H1 (cell line): ENCODE measurements around the gene TSHR. TPM values are rescaled to one million over a fixed set of nuclear protein-coding genes. Genes with fewer than 3 reads are reported as not detected.

Experiments used
- CTCF ChIA-PET: fragments of 300-600 bp; sonication (Branson Sonifier 250); formaldehyde crosslinking; loops from one replicate; lab custom pipeline; 2021; ENCODE audit not compliant: partially characterized antibody; lab: Charles Lee
- POLR2A ChIA-PET: fragments of 300-600 bp; sonication (Branson Sonifier 250); formaldehyde crosslinking; loops from one replicate; lab custom pipeline; 2021; ENCODE audit warnings: inconsistent platforms; ENCODE audit not compliant: partially characterized antibody; lab: Charles Lee
- DNase-seq, 2 experiments: peaks; one replicate each; pipeline versions ENCODE4 v3.0.0 to v3.0.0-alpha.2; 2010 to 2022; ENCODE audit warnings: low spot score in 2 of 2, low read depth in 1 of 2, mixed read lengths in 1 of 2
- FAIRE-seq: peaks from 2 replicates; lab custom pipeline; 2011; peaks lifted over from hg19 to GRCh38; lab: Jason Lieb, UNC
- H2AFZ ChIP-seq: 2 replicates; pipeline ENCODE4 v1.8.1; 2012; ENCODE audit warnings: low read length, inconsistent platforms
- H2AK5ac ChIP-seq: 2 replicates; pipeline ENCODE4 v1.6.1; 2013; ENCODE audit warnings: low read depth, low read length
- H2BK120ac ChIP-seq: replicated peaks from 2 replicates; pipeline ENCODE3; 2013; ENCODE audit warnings: low read depth, low read length, inconsistent platforms
- H2BK12ac ChIP-seq: 2 replicates; pipeline ENCODE4 v1.6.1; 2013; ENCODE audit warnings: low read depth, low read length
- H2BK15ac ChIP-seq: 2 replicates; pipeline ENCODE4 v1.6.1; 2013; ENCODE audit warnings: low read length
- H2BK20ac ChIP-seq: 2 replicates; pipeline ENCODE4 v1.6.1; 2013; ENCODE audit warnings: low read length
- H2BK5ac ChIP-seq: 2 replicates; pipeline ENCODE4 v1.6.1; 2013; ENCODE audit warnings: low read depth, low read length
- H3K14ac ChIP-seq: 2 replicates; pipeline ENCODE4 v1.6.1; 2013; ENCODE audit warnings: inconsistent platforms; ENCODE audit not compliant: insufficient read length
- H3K18ac ChIP-seq: 2 replicates; pipeline ENCODE4 v1.6.1; 2013; ENCODE audit warnings: low read length; ENCODE audit errors: extremely low read depth
- H3K23ac ChIP-seq: 2 replicates; pipeline ENCODE4 v1.6.1; 2013; ENCODE audit warnings: inconsistent platforms; ENCODE audit not compliant: insufficient read length
- H3K23me2 ChIP-seq: 2 replicates; pipeline ENCODE4 v1.6.1; 2013; ENCODE audit warnings: low read depth, low read length
- H3K27ac ChIP-seq: 2 replicates; pipeline ENCODE4 v1.6.1; 2011; ENCODE audit warnings: low read depth, low read length, inconsistent platforms
- H3K27me3 ChIP-seq, 4 experiments: replicated peaks in 1 of 4; 1 replicate in 1 of 4; 2 replicates in 3 of 4; pipeline versions ENCODE4 v1.6.1 to v1.8.1; 2011 to 2013; ENCODE audit warnings: low read length in 3 of 4, mild to moderate bottlenecking in 3 of 4, inconsistent platforms in 2 of 4, mixed read lengths in 2 of 4, moderate library complexity in 1 of 4; ENCODE audit not compliant: control insufficient read depth in 3 of 4, insufficient read depth in 3 of 4; ENCODE audit errors: extremely low read depth in 1 of 4
- H3K36me3 ChIP-seq, 4 experiments: 2 replicates each; pipeline versions ENCODE4 v1.6.1 to v1.8.1; 2011 to 2013; ENCODE audit warnings: mild to moderate bottlenecking in 4 of 4, low read length in 3 of 4, moderate library complexity in 2 of 4, control low read depth in 1 of 4, inconsistent platforms in 1 of 4; ENCODE audit not compliant: insufficient read depth in 4 of 4, control insufficient read depth in 2 of 4
- H3K4ac ChIP-seq: replicated peaks from 2 replicates; pipeline ENCODE3; 2013; ENCODE audit warnings: low read length, low read depth, mixed read lengths, inconsistent platforms; ENCODE audit not compliant: insufficient read length
- H3K4me1 ChIP-seq, 4 experiments: replicated peaks in 1 of 4; 1 replicate in 1 of 4; 2 replicates in 3 of 4; pipeline versions ENCODE4 v1.6.1 to v1.8.1; 2011 to 2013; ENCODE audit warnings: low read length in 3 of 4, inconsistent platforms in 2 of 4, mixed read lengths in 1 of 4; ENCODE audit not compliant: insufficient read depth in 4 of 4, control insufficient read depth in 3 of 4
- H3K4me2 ChIP-seq, 2 experiments: 2 replicates each; pipeline versions ENCODE4 v1.6.1 to v1.8.1; 2011 to 2013; ENCODE audit warnings: low read depth in 2 of 2, low read length in 2 of 2, control low read depth in 1 of 2, inconsistent platforms in 1 of 2, mild to moderate bottlenecking in 1 of 2; ENCODE audit not compliant: insufficient read depth in 1 of 2
- H3K4me3 ChIP-seq, 4 experiments: fragments of 200-600, 300-600 bp in 1 of 4; sonication (generic), shearing (Covaris generic), sonication (Bioruptor Twin) in 1 of 4; 2 replicates each; pipeline versions ENCODE4 v1.5.1 to v1.8.1; 2011 to 2016; ENCODE audit warnings: low read length in 4 of 4, low read depth in 3 of 4, control low read depth in 2 of 4, inconsistent platforms in 2 of 4, mild to moderate bottlenecking in 2 of 4, mixed read lengths in 1 of 4, moderate library complexity in 1 of 4; ENCODE audit not compliant: insufficient read depth in 2 of 4; ENCODE audit errors: extremely low read depth in 1 of 4
- H3K56ac ChIP-seq: replicated peaks from 2 replicates; pipeline ENCODE3; 2013; ENCODE audit warnings: low read depth, mild to moderate bottlenecking, mixed read lengths, low read length, inconsistent platforms; ENCODE audit not compliant: insufficient read length
- H3K79me1 ChIP-seq: 2 replicates; pipeline ENCODE4 v1.6.1; 2013; ENCODE audit warnings: low read depth, low read length, control low read depth
- H3K79me2 ChIP-seq, 2 experiments: 2 replicates each; pipeline versions ENCODE4 v1.6.1 to v1.8.1; 2012 to 2013; ENCODE audit warnings: low read length in 2 of 2, mild to moderate bottlenecking in 2 of 2, inconsistent platforms in 1 of 2; ENCODE audit not compliant: insufficient read depth in 2 of 2, control insufficient read depth in 1 of 2
- H3K9ac ChIP-seq, 4 experiments: replicated peaks in 1 of 4; 1 replicate in 1 of 4; 2 replicates in 3 of 4; pipeline versions ENCODE4 v1.6.1 to v1.8.1; 2011 to 2013; ENCODE audit warnings: low read depth in 3 of 4, low read length in 3 of 4, control low read depth in 2 of 4, mild to moderate bottlenecking in 2 of 4, moderate library complexity in 2 of 4, inconsistent platforms in 1 of 4; ENCODE audit errors: extremely low read depth in 1 of 4
- H3K9me3 ChIP-seq, 2 experiments: 2 replicates each; pipeline versions ENCODE4 v1.6.1 to v1.8.1; 2012 to 2013; ENCODE audit warnings: mild to moderate bottlenecking in 2 of 2, moderate library complexity in 2 of 2, control low read depth in 1 of 2, inconsistent platforms in 1 of 2, low read depth in 1 of 2, low read length in 1 of 2, mixed read lengths in 1 of 2; ENCODE audit not compliant: insufficient read depth in 2 of 2
- H4K20me1 ChIP-seq, 2 experiments: replicated peaks in 1 of 2; 2 replicates each; pipeline versions ENCODE3 to v1.8.1; 2011 to 2013; ENCODE audit warnings: inconsistent platforms in 2 of 2, low read length in 2 of 2, mild to moderate bottlenecking in 1 of 2; ENCODE audit not compliant: insufficient read depth in 2 of 2, control insufficient read depth in 1 of 2
- H4K5ac ChIP-seq: 2 replicates; pipeline ENCODE4 v1.6.1; 2013; ENCODE audit warnings: low read length, low read depth, mixed read lengths, inconsistent platforms; ENCODE audit not compliant: insufficient read length
- H4K8ac ChIP-seq: 2 replicates; pipeline ENCODE4 v1.8.0; 2013; ENCODE audit warnings: mild to moderate bottlenecking, moderate library complexity, low read length, inconsistent platforms; ENCODE audit not compliant: insufficient read depth; ENCODE audit errors: extremely low read depth
- H4K91ac ChIP-seq: replicated peaks from 2 replicates; pipeline ENCODE3; 2013; ENCODE audit warnings: low read length, mixed read lengths, inconsistent platforms; ENCODE audit not compliant: insufficient read length
- POLR2A ChIP-seq, 2 experiments: IDR thresholded peaks; 1 replicate in 1 of 2; 2 replicates in 1 of 2; pipeline ENCODE4 v1.6.1; 2011; ENCODE audit warnings: low read depth in 2 of 2, low read length in 2 of 2, mild to moderate bottlenecking in 2 of 2; ENCODE audit errors: control extremely low read depth in 1 of 2
- SAP30 ChIP-seq: fragments of 300-600 bp; sonication (generic); IDR thresholded peaks from 2 replicates; pipeline ENCODE4 v1.7.1; 2012; ENCODE audit warnings: low read length, moderate library complexity, mild to moderate bottlenecking, inconsistent platforms; ENCODE audit not compliant: insufficient read depth, insufficient replicate concordance
- SIRT6 ChIP-seq: IDR thresholded peaks from one replicate; pipeline ENCODE4 v1.7.1; 2012; ENCODE audit warnings: low read length, inconsistent platforms
- WGBS, 2 experiments: shearing (Covaris generic) in 1 of 2; methylation state at CpG; one replicate each; pipeline versions ENCODE4 v1.1.6 to v1.1.7; 2013 to 2015; ENCODE audit warnings: low lambda C conversion rate in 2 of 2, mixed read lengths in 2 of 2, inconsistent platforms in 1 of 2, low coverage in 1 of 2, missing lambda C conversion rate in 1 of 2; ENCODE audit not compliant: insufficient replicate concordance in 2 of 2, insufficient coverage in 1 of 2, insufficient read length in 1 of 2; ENCODE audit errors: extremely low coverage in 1 of 2, missing lambda C conversion rate in 1 of 2; 5-methylcytosine and 5-hydroxymethylcytosine counted together
- polyA plus RNA-seq, 7 experiments: library from polyadenylated mRNA; depleted of rRNA in 3 of 7; stranded (reverse) in 5 of 7; unstranded in 2 of 7; fragments of >200 nt in 5 of 7; fragments of 200-250 nt in 2 of 7; gene quantifications; 1 replicate in 5 of 7; 2 replicates in 1 of 7; 4 replicates in 1 of 7; pipeline versions ENCODE4 v1.2.1 to v1.2.3, GENCODE V29; 2011 to 2013; ENCODE audit warnings: missing spikeins in 2 of 7, mixed read lengths in 2 of 7
- total RNA-seq: library from RNA; stranded (reverse); fragmentation: NEBNext Ultra II Directional; extraction: Animal tissue kit (Norgen Biotek cat#: 25700); gene quantifications from 2 replicates; pipeline ENCODE4 v1.2.1, GENCODE V29; 2021

Gene TSHR
- total and polyA plus RNA-seq, 2 of the 8 experiments (the other 6 are each of a cell fraction or from before 2014, with no cell fraction given): 0.27 TPM; not detected in 1

- no peak for FAIRE-seq
Observed at GRCh38 chr14:81166121-81166520, 210.7 kb downstream of the TSHR start.

More at GRCh38 chr14:81166121-81166520, 210.7 kb downstream of the TSHR start:
- no peak overlapping the region for H3K4me3 ChIP-seq
- no peak overlapping the region for H3K9ac ChIP-seq
- H3K23me2 ChIP-seq: peaks cover 5% of the 10 kb centered on the region; the same call in 1 of the 2 replicates
- H2BK15ac ChIP-seq: no peak overlapping the region
- no peak overlapping the region for H2AK5ac ChIP-seq
- no peak overlapping the region for H4K5ac ChIP-seq
- no peaks in the 10 kb centered on the region for H3K9me3 ChIP-seq
- no peaks in the 10 kb centered on the region for H4K20me1 ChIP-seq
- ChIA-PET CTCF (interaction anchor here (1.3 to 5.2 kb wide), 6 partner anchors 21 to 287 kb away, joined by 3 to 50 read pairs (median 6); partner anchors contain the start of gene TSHR), POLR2A (no interaction called here)
- no peak for DNase-seq
- H3K27ac ChIP-seq: no peak overlapping the region
- peaks cover 0 to 5% (median under 1%) of the 10 kb centered on the region in 4 experiments; a peak in 3 of 7 replicates for H3K4me1 ChIP-seq
- TF ChIP-seq SIRT6 (no peak), POLR2A (IDR thresholded peaks at IDR 0.05; ENCODE audit: control extremely low read depth in 1 of 2, low read depth in 2 of 2, low read length in 2 of 2) (no peak), SAP30 (no peak)
- H3K79me2 ChIP-seq: no peaks in the 10 kb centered on the region
- H4K91ac ChIP-seq: no peak overlapping the region
- H3K27me3 ChIP-seq: no peaks in the 10 kb centered on the region
- H2BK5ac ChIP-seq: no peak overlapping the region
- H2BK120ac ChIP-seq: no peak overlapping the region
- H2BK20ac ChIP-seq: no peak overlapping the region
- WGBS, 2 experiments: 86% methylated on average over 2 of the region's 2 CpGs; no CpG with 5 or more reads in 1 of the 2 experiments
- H3K36me3 ChIP-seq: no peaks in the 10 kb centered on the region
- no peak overlapping the region for H4K8ac ChIP-seq
- no peak overlapping the region for H2AFZ ChIP-seq
- no peak overlapping the region for H3K4me2 ChIP-seq
- H3K56ac ChIP-seq: no peak overlapping the region
- no peak overlapping the region for H3K23ac ChIP-seq
- H3K79me1 ChIP-seq: no peaks in the 10 kb centered on the region
- H3K14ac ChIP-seq: no peak overlapping the region
- no peak overlapping the region for H2BK12ac ChIP-seq
- H3K18ac ChIP-seq: no peak overlapping the region
- H3K4ac ChIP-seq: no peak overlapping the region
